T-helper 1 cell treated with Interleukin-12 subunit alpha and Interleukin-12 subunit beta and Interleukin-4 antibody, amounts not matched to agents 30 μg/mL and 1 μg/mL, for 36 hours (primary cell): Measurements from ENCODE around the gene ALX3.
A peak's percentile ranks its signal among the peaks of the same experiment; 100 is the strongest.
"Not testable (repeated sequence)": the region's sequence is repeated elsewhere in the genome, so short reads cannot be mapped to it uniquely, and the experiment has no call there.

Experiments used
- H3K27ac Mint-ChIP-seq: one replicate; pipeline ENCODE4 v1.8.0; 2021; ENCODE audit warnings: mild to moderate bottlenecking, mixed read lengths
- H3K27me3 Mint-ChIP-seq: one replicate; pipeline ENCODE4 v1.8.0; 2021; ENCODE audit warnings: low read depth, mixed read lengths
- H3K36me3 Mint-ChIP-seq: one replicate; pipeline ENCODE4 v1.8.0; 2021; ENCODE audit warnings: low read depth, mixed read lengths
- H3K4me1 Mint-ChIP-seq: one replicate; pipeline ENCODE4 v1.8.0; 2021; ENCODE audit warnings: low read depth, mixed read lengths
- H3K4me3 Mint-ChIP-seq: one replicate; pipeline ENCODE4 v1.8.0; 2021; ENCODE audit warnings: mild to moderate bottlenecking, moderate library complexity, mixed read lengths
- H3K9me3 Mint-ChIP-seq: one replicate; pipeline ENCODE4 v1.8.0; 2021; ENCODE audit warnings: mixed read lengths

The ALX3 gene

GRCh38 chr1:110032327-110032726 lies 38.1 kb downstream of the ALX3 start:
- H3K27ac Mint-ChIP-seq: peak overlapping the region; percentile 38
- H3K36me3 Mint-ChIP-seq: no peaks in the 10 kb centered on the region
- no peaks in the 10 kb centered on the region for H3K27me3 Mint-ChIP-seq
- no peaks in the 10 kb centered on the region for H3K9me3 Mint-ChIP-seq
- H3K4me1 Mint-ChIP-seq: peaks cover 45% of the 10 kb centered on the region
- H3K4me3 Mint-ChIP-seq: no peak overlapping the region

DNA sequence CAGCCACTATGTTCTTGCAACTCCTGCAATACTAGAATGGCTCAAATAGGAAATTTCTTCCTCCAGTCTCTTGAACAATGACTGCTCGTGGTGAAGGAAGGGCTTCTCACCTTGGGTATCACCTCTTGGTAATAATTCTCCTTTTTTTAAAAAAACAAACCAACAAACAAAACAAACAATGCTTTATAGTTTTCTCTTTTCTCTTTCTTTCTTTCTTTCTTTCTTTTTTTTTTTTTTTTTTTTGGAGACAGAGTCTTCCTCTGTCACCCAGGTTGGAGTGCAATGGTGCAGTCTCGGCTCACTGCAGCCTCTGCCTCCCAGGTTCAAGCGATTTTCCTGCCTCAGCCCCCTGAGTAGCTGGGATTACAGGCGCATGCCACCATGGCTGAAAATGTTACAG lies 39.8 kb downstream of the ALX3 start:
- peak overlapping the region; percentile 77 for H3K4me3 Mint-ChIP-seq
- H3K9me3 Mint-ChIP-seq, H3K36me3 Mint-ChIP-seq, H3K27me3 Mint-ChIP-seq: not testable (repeated sequence)
- H3K27ac Mint-ChIP-seq: peak overlapping the region; percentile 86
- peaks cover 37% of the 10 kb centered on the region for H3K4me1 Mint-ChIP-seq

DNA sequence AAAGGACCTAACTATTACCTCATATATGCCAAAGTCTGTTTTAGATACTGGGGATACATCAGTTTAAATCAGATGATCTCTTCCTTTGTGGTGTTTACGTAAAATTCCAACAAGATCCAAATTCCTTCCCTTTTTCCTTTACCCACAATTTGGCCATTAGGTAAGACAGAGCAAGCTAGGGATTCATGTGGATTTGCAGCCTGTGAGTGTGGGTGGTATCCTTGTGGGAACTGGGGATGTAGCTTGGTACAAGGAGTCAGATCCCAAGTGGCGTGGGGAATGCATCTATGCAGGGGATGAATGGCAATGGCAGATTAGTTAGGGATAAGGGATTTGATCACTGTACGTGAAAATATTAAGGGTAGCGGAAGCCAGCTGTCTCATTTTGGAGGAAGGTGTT lies 45.9 kb downstream of the ALX3 start:
- no peak overlapping the region for H3K27ac Mint-ChIP-seq
- no peak overlapping the region for H3K4me3 Mint-ChIP-seq
- no peaks in the 10 kb centered on the region for H3K9me3 Mint-ChIP-seq
- no peaks in the 10 kb centered on the region for H3K27me3 Mint-ChIP-seq
- peaks cover 2% of the 10 kb centered on the region for H3K4me1 Mint-ChIP-seq
- peaks cover 20% of the 10 kb centered on the region for H3K36me3 Mint-ChIP-seq

GRCh38 chr1:110021285-110021684 lies 49.2 kb downstream of the ALX3 start:
- no peaks in the 10 kb centered on the region for H3K4me1 Mint-ChIP-seq
- no peaks in the 10 kb centered on the region for H3K27me3 Mint-ChIP-seq
- H3K36me3 Mint-ChIP-seq: peaks cover 50% of the 10 kb centered on the region
- no peak overlapping the region for H3K4me3 Mint-ChIP-seq
- no peaks in the 10 kb centered on the region for H3K9me3 Mint-ChIP-seq
- H3K27ac Mint-ChIP-seq: no peak overlapping the region

- Mint-ChIP-seq H3K27ac (no peak overlapping the region), H3K36me3 (peaks cover 59% of the 10 kb centered on the region), H3K4me1 (no peaks in the 10 kb centered on the region), H3K27me3 (no peaks in the 10 kb centered on the region), H3K9me3 (no peaks in the 10 kb centered on the region), H3K4me3 (no peak overlapping the region)
Measured at GRCh38 chr1:110019770-110020169, 50.7 kb downstream of the ALX3 start.

- no peaks in the 10 kb centered on the region for H3K4me1 Mint-ChIP-seq
Measured at GRCh38 chr1:110018396-110018795, 52.1 kb downstream of the ALX3 start.

GRCh38 chr1:110017792-110018191 lies 52.7 kb downstream of the ALX3 start:
- H3K27ac Mint-ChIP-seq: peak overlapping the region; percentile 24
- no peaks in the 10 kb centered on the region for H3K27me3 Mint-ChIP-seq
- no peaks in the 10 kb centered on the region for H3K4me1 Mint-ChIP-seq
- H3K9me3 Mint-ChIP-seq: no peaks in the 10 kb centered on the region
- H3K36me3 Mint-ChIP-seq: peaks cover 59% of the 10 kb centered on the region
- H3K4me3 Mint-ChIP-seq: no peak overlapping the region

More at GRCh38 chr1:110018396-110018795, 52.1 kb downstream of the ALX3 start:
- H3K4me3 Mint-ChIP-seq: no peak overlapping the region
- H3K36me3 Mint-ChIP-seq: peaks cover 59% of the 10 kb centered on the region
- no peaks in the 10 kb centered on the region for H3K9me3 Mint-ChIP-seq
- H3K27ac Mint-ChIP-seq: no peak overlapping the region
- no peaks in the 10 kb centered on the region for H3K27me3 Mint-ChIP-seq

- peaks cover 47% of the 10 kb centered on the region for H3K36me3 Mint-ChIP-seq
- H3K9me3 Mint-ChIP-seq: no peaks in the 10 kb centered on the region
- H3K27me3 Mint-ChIP-seq: no peaks in the 10 kb centered on the region
- peaks cover 12% of the 10 kb centered on the region for H3K4me1 Mint-ChIP-seq
- H3K27ac Mint-ChIP-seq: no peak overlapping the region
- no peak overlapping the region for H3K4me3 Mint-ChIP-seq
Measured at GRCh38 chr1:110012100-110012780, 58.2 kb downstream of the ALX3 start.

GRCh38 chr1:110011527-110012041 lies 58.9 kb downstream of the ALX3 start:
- H3K27ac Mint-ChIP-seq: peak overlapping the region; percentile 8
- peaks cover 12% of the 10 kb centered on the region for H3K4me1 Mint-ChIP-seq
- H3K4me3 Mint-ChIP-seq: no peak overlapping the region
- H3K27me3 Mint-ChIP-seq: no peaks in the 10 kb centered on the region
- peaks cover 42% of the 10 kb centered on the region for H3K36me3 Mint-ChIP-seq
- no peaks in the 10 kb centered on the region for H3K9me3 Mint-ChIP-seq
